ENCODE measurements around the gene SPEN. TPM values are rescaled to one million over a fixed set of nuclear protein-coding genes. Genes with fewer than 3 reads are reported as not detected.
A peak's percentile ranks its signal among the peaks of the same experiment; 100 is the strongest.

The SPEN gene
- total and polyA plus RNA-seq, 2 of the 4 experiments (the other 2 are of a cell fraction) = 7.6 to 15.8 TPM

DNA sequence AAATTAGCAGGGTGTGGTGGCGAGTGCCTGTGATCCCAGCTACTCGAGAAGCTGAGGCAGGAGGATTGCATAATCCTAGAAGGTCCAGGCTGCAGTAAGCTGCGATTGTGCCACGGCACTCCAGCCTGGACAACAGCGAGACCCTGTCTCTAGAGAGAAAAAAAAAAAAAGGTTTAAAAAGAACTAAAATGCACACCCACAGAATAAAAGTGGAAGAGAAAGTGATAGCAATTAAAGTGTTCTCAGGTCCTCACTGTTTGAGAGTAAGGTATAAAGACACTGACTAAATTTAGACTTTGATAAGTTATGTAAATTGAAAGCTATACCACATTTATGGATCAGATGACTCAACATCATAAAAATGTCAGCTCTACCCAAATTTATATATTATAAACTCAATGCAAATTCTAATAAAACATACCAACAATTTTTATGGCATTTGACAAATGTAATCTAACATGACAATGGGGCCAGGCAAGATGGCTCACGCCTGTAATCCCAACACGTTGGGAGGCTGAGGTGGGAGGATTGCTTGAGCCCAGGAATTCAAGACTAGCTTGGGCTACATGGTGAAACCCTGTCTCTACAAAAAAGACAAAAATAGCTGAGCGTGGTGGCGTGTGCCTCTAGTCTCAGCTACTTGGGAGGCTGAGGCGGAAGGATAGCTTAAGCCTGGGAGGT is 116.6 kb downstream of the SPEN start:
- ATAC-seq (ENCODE audit: low read depth) = no peak
- no peak overlapping the region for H3K23ac ChIP-seq (ENCODE audit: low read depth, low read length)
- H3K4me2 ChIP-seq (ENCODE audit: low read depth, low read length) = no peak overlapping the region
- H3K79me1 ChIP-seq (ENCODE audit: low read depth in 1 of 2, low read length in 2 of 2) = peaks cover 47 to 90% of the 10 kb centered on the region in 2 experiments
- H3K9me1 ChIP-seq (ENCODE audit: insufficient read depth, low read length) = peaks cover 23% of the 10 kb centered on the region
- H2AK9ac ChIP-seq (replicated peaks; ENCODE audit: low read depth, low read length, poor library complexity) = no peak overlapping the region
- peaks cover 19% of the 10 kb centered on the region; the same call in 1 of the 2 replicates for H4K20me1 ChIP-seq (ENCODE audit: insufficient read depth, low read length)
- intact Hi-C loops (cut with micrococcal nuclease) = no loop called here
- H4K91ac ChIP-seq (ENCODE audit: insufficient read depth, low read depth, low read length) = peak overlapping the region; percentile 43; the same call in 1 of the 2 replicates
- no peak for DNase-seq
- H2BK20ac ChIP-seq (ENCODE audit: low read depth, low read length) = peak overlapping the region; percentile 52; the same call in 1 of the 2 replicates
- peaks cover 15% of the 10 kb centered on the region for H3K4me1 ChIP-seq (ENCODE audit: control insufficient read depth, insufficient read depth, low read length)
- H3K4ac ChIP-seq (ENCODE audit: low read depth, low read length) = no peak overlapping the region; the same call in 1 of the 2 replicates
- no CpG with 5 or more reads among the region's 10 CpGs for WGBS, 2 experiments (ENCODE audit: extremely low coverage in 2 of 2, insufficient read length in 1 of 2)
- H2AK5ac ChIP-seq (ENCODE audit: low read depth, low read length) = peak overlapping the region; percentile 66
- H2BK5ac ChIP-seq (ENCODE audit: low read depth, low read length, poor library complexity, severe bottlenecking) = no peak overlapping the region
- dilution Hi-C loops (cut with HindIII; ENCODE audit: low sequenced_read_pairs, unreplicated experiment) = no loop called here
- H3K14ac ChIP-seq (replicated peaks; ENCODE audit: low read depth, low read length) = 0 out of 2 replicates have a peak overlapping the region, but pooled peaks have one; percentile 60
- no peaks in the 10 kb centered on the region for H3K27me3 ChIP-seq (ENCODE audit: control insufficient read depth, insufficient read depth, low read length)
- H2BK120ac ChIP-seq (ENCODE audit: low read depth, low read length) = peak overlapping the region; percentile 3; the same call in 1 of the 2 replicates
- H3K9me3 ChIP-seq (ENCODE audit: control insufficient read depth, insufficient read depth, low read length) = no peaks in the 10 kb centered on the region
- no peak overlapping the region for H3K9ac ChIP-seq (ENCODE audit: low read depth, low read length)
- no peak overlapping the region for H3K56ac ChIP-seq (ENCODE audit: extremely low read depth, insufficient read depth, low read length)
- in situ Hi-C loops (cut with MboI; ENCODE audit: low sequenced_read_pairs) = no loop called here
- POLR2A ChIA-PET (ENCODE audit: unreplicated experiment) = no interaction called here
- H2BK15ac ChIP-seq (ENCODE audit: low read depth, low read length) = no peak overlapping the region; the same call in 1 of the 3 replicates
- no peak overlapping the region for H3K27ac ChIP-seq (ENCODE audit: insufficient read depth, low read length)
- H3K18ac ChIP-seq (ENCODE audit: low read depth, low read length) = no peak overlapping the region
- H4K8ac ChIP-seq (ENCODE audit: low read depth in 2 of 2, low read length in 2 of 2) = 0 out of 4 replicates have a peak overlapping the region, but pooled peaks of 1 of the 2 experiments have one; percentile 38
- H2AFZ ChIP-seq (replicated peaks; ENCODE audit: low read length, poor library complexity) = no peak overlapping the region
- TF ChIP-seq, protein P1, sequence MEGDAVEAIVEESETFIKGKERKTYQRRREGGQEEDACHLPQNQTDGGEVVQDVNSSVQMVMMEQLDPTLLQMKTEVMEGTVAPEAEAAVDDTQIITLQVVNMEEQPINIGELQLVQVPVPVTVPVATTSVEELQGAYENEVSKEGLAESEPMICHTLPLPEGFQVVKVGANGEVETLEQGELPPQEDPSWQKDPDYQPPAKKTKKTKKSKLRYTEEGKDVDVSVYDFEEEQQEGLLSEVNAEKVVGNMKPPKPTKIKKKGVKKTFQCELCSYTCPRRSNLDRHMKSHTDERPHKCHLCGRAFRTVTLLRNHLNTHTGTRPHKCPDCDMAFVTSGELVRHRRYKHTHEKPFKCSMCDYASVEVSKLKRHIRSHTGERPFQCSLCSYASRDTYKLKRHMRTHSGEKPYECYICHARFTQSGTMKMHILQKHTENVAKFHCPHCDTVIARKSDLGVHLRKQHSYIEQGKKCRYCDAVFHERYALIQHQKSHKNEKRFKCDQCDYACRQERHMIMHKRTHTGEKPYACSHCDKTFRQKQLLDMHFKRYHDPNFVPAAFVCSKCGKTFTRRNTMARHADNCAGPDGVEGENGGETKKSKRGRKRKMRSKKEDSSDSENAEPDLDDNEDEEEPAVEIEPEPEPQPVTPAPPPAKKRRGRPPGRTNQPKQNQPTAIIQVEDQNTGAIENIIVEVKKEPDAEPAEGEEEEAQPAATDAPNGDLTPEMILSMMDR (conservative IDR thresholded peaks at IDR 0.05; ENCODE audit: low read depth, low read length) = no peak
- peak; percentile 61 for TF ChIP-seq CEBPB (IDR thresholded peaks at IDR 0.05; ENCODE audit: low read depth, low read length)
- no TSS peak for BruUV-seq (replicated peaks)
- no peak overlapping the region for H3K4me3 ChIP-seq (ENCODE audit: insufficient read depth, low read depth, low read length)
- CTCF ChIA-PET = interaction anchor here (0.7 kb wide), 1 partner anchor 21 kb away, joined by 4 read pairs; no protein-coding TSS in a partner anchor
- H3K36me3 ChIP-seq (ENCODE audit: control insufficient read depth, insufficient read depth, low read length) = peaks cover 12% of the 10 kb centered on the region
- no peak overlapping the region for H4K5ac ChIP-seq (ENCODE audit: low read depth, low read length)
